ENCODE results near the gene CATSPERB.
"Not testable (repeated sequence)": the region's sequence is repeated elsewhere in the genome, so short reads cannot be mapped to it uniquely, and the experiment has no call there.

The CATSPERB gene

GRCh38 chr14:91654836-91655235, 77.0 kb downstream of the CATSPERB start:
- DNase-seq: no peak

GRCh38 chr14:91653451-91653850, 78.4 kb downstream of the CATSPERB start:
- DNase-seq: no peak

- peak; percentile 37 for DNase-seq
Observed at GRCh38 chr14:91649930-91650329, 82.0 kb downstream of the CATSPERB start.

- no peak for DNase-seq
Observed at GRCh38 chr14:91647856-91648255, 84.0 kb downstream of the CATSPERB start.

GRCh38 chr14:91636604-91637003, 95.3 kb downstream of the CATSPERB start:
- DNase-seq: no peak

- no peak for DNase-seq
Observed at GRCh38 chr14:91624757-91625156, 107.1 kb downstream of the CATSPERB start.

GRCh38 chr14:91614187-91614586, 117.7 kb downstream of the CATSPERB start:
- DNase-seq: peak; percentile 19

- no peak for DNase-seq
Observed at GRCh38 chr14:91613459-91614112, 118.3 kb downstream of the CATSPERB start.

- no peak for DNase-seq
Observed at GRCh38 chr14:91611528-91611927, 120.4 kb downstream of the CATSPERB start.

- no peak for DNase-seq
Observed at GRCh38 chr14:91609161-91609560, 122.7 kb downstream of the CATSPERB start.

GRCh38 chr14:91607322-91608047, 124.4 kb downstream of the CATSPERB start:
- DNase-seq: no peak

- no peak for DNase-seq
Observed at GRCh38 chr14:91606851-91607250, 125.0 kb downstream of the CATSPERB start.

- not testable (repeated sequence) for DNase-seq
Observed at GRCh38 chr14:91604611-91605010, 127.3 kb downstream of the CATSPERB start.

GRCh38 chr14:91599994-91600393, 131.9 kb downstream of the CATSPERB start:
- peak; percentile 7 for DNase-seq

GRCh38 chr14:91595736-91596135, 136.2 kb downstream of the CATSPERB start:
- no peak for DNase-seq

- not testable (repeated sequence) for DNase-seq
Observed at GRCh38 chr14:91593957-91594356, 137.9 kb downstream of the CATSPERB start.

- no peak for DNase-seq
Observed at GRCh38 chr14:91586410-91586809, 145.5 kb downstream of the CATSPERB start.

GRCh38 chr14:91585856-91586255, 146.0 kb downstream of the CATSPERB start:
- DNase-seq: no peak

- DNase-seq: no peak
Observed at GRCh38 chr14:91582761-91583160, 149.1 kb downstream of the CATSPERB start.

- DNase-seq: no peak
Observed at GRCh38 chr14:91580876-91581577, 150.9 kb downstream of the CATSPERB start.

GRCh38 chr14:91577632-91578233, 154.2 kb downstream of the CATSPERB start:
- DNase-seq: no peak

- no peak for DNase-seq
Observed at GRCh38 chr14:91575469-91576208, 156.2 kb downstream of the CATSPERB start.

Data from fibroblast of upper back skin (primary cell).